ENCODE data around the gene COBL.

Gene COBL

DNA sequence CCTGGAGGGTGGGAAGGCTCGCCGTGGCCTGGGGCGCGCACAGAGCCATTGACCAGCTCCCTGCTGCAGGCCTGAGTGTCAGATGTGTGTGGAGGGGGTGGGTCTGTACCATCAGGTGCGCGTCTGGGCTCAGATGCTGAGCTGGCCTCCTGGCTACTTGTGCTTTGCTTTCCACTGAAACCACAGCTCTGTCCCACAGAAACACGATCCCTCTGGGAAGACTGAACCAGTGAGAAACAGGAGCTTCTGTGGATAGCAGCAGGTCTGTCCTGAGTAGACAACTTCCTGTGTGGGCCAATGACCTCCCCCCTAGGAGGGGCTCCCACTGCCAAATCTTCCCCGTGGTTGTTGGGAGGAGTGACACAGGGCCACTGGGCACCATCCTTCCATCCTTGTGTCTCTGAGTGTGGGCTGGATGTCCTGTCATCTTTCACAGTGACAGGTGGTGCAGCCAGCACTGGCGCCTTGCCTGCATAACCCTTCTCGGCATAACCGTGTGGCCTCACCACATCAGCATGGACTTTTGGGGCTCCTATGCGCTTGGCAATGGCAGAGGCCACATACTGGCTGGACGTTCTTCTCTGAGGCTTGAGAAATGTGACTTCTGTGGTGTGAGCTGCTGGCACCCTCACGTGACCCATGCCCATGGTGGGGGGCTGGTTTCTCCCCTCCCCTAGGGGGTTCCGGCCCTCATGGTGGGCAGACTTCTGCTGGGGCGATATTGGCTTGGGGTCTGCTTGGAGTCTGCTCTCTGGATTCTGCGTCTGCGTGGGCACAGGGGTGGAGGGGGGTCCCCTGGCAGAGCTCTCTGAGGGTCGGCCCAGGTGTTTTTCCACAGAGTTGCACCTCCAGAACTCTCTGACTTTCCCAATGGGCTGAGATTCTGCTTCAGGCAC is 288.4 kb downstream of the COBL start:
- no peak for DNase-seq

DNA sequence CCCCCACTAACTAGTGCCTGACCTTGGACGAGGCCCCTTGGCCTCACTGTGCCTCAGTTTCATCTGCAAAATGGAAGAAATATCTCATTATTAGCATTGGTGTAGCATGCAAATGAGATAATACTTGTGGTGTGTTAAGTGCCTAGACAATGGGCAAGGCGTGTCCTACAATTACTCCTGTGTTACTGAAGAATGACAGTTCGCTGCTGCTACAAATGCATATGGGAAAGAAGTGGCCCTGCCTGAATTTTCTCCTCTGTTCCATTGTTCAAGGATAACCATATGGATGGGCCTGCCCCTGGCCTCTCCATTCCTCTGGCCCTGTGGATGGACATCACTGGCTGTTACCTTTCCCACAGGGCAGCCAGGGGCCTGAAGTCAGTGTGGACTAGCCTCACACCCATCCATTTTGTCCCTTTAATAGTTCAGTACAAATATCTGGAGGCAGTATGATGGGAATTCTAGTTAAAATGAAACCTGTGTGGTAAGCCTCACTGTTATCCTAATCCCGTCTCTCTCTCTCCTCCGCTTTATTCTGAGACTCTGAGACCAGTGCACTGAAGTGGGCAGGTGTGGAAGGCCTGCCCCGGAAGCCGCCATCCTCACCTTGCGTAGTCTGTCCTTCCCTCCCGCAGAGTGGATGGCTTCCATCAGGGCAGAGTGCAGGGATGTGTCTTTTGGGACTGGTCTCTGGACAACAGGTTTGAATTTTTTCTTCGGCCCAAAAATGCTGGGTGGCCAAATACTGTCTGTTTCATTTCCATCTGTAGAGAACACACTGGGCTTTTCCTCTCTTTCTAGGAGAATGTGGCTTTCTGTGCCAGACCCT is 289.3 kb downstream of the COBL start:
- DNase-seq: no peak

DNA sequence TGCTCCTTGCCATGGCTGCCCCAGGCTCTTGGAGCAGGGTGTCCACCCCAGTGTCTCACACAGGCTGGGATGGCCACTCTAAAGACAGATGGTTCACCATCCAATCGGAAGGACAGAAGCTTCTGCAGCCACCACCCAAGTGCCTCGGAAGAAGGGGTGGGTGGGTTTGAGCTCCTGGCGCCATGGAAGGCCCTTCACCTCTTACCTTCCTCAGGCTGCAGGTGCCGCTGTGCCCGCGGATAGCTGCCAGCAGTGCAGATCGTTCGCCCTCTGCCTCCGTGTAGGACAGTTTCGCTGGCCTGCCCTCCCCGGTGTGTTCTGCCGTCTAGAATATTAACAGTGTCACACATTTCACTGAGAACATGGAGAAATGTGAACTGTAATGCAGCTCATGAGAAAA is 290.3 kb downstream of the COBL start:
- DNase-seq: no peak

GRCh38 chr7:51025668-51026067 is 290.9 kb downstream of the COBL start:
- no peak for DNase-seq

- DNase-seq: no peak
Measured at GRCh38 chr7:51024867-51025266, 291.7 kb downstream of the COBL start.

DNA sequence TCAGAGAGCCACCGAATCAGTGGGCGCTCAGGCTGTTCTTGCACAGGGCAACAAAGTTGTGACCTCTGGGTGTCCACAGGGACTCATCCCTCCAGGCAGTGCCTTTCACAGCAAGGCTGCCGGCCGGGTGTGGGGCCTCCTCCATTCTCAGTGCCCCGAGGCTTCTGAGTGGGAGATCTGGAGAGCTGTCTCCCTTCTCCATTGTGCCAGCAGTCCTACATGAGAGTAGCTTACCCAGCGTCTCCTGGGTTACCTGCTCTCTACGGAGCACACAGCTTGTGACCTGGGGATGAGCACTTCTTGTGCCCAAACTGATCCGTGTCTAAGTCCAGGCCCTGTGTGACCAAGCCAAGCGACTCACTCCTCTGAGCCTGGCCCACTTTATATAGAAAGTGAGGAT is 293.1 kb downstream of the COBL start:
- DNase-seq: no peak

DNA sequence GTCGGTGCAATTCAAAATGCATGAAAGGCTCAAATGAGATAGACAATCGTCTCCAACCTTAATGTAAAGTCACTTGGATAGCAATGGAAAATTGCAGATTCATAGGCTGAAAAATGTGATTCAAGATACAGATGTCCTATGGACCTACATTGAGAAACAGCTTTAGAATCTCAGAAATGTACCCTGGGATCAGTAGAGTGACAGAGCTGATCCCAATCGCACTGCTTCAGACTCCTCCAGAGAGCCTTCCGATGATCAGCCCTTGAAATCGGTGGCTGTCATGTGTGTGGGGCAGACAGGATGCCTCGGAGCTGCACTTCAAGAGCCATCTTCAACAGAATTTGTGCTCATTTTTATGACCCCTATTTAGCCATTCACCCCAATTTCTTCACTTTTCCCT is 293.8 kb downstream of the COBL start:
- DNase-seq: no peak

DNA sequence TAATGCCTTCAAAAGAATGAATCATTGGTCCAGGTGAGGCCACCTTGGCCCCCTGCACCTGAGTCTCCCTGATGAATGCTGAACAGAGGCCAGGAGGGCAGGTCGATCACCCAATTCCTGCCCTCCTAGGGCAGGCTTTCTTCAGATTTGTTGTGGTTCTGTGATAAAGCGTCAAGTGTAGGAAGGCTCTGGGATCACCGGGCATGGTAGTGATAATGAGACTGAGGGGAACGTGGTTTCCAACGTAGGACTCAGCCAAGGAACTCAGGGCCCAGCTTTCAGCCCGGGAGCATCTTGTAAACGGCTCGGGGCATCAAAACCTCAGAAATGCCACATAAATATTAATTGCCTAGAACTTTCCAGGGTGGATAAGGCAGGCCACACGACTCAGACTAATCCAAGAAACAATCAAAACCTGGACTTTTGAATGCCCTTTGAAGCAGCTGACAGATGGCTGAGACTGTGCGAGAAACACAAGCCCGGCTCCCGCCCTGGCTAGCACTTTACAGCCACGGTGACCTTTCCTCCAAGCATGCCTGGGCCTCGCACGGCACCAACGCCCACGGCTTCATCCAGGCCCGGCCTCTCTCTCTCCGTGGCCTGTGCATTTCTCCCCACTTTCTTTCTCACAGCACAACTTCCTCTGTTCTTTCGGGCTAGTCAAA is 294.6 kb downstream of the COBL start:
- DNase-seq: no peak

- DNase-seq: no peak
Measured at GRCh38 chr7:51020944-51021343, 295.7 kb downstream of the COBL start.

GRCh38 chr7:51019891-51020870 is 296.4 kb downstream of the COBL start:
- no peak for DNase-seq

GRCh38 chr7:51019191-51019844 is 297.3 kb downstream of the COBL start:
- no peak for DNase-seq

- DNase-seq: no peak
Measured at GRCh38 chr7:51017576-51018535, 298.8 kb downstream of the COBL start.

DNA sequence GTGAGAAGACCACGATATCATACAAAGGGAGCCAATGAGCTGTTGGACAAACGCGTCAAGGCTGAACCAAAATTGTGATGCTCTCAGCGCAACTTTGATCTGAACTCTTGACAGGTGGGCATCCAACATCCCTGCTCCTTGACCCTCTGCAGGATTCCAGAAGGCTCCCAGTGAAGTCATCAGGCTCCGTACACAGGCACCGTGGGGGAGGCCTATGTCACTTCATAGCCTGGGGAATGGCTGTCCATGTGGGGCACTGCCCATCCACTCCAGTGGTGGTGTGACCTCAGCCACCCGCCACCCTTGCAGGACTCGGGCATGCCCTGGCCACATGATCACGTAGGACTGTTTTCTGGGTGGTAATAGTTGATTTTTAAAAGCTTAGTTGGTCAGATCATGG is 300.1 kb downstream of the COBL start:
- DNase-seq: no peak

- no peak for DNase-seq
Measured at GRCh38 chr7:51015581-51015980, 301.0 kb downstream of the COBL start.

- no peak for DNase-seq
Measured at GRCh38 chr7:51014811-51015210, 301.8 kb downstream of the COBL start.

DNA sequence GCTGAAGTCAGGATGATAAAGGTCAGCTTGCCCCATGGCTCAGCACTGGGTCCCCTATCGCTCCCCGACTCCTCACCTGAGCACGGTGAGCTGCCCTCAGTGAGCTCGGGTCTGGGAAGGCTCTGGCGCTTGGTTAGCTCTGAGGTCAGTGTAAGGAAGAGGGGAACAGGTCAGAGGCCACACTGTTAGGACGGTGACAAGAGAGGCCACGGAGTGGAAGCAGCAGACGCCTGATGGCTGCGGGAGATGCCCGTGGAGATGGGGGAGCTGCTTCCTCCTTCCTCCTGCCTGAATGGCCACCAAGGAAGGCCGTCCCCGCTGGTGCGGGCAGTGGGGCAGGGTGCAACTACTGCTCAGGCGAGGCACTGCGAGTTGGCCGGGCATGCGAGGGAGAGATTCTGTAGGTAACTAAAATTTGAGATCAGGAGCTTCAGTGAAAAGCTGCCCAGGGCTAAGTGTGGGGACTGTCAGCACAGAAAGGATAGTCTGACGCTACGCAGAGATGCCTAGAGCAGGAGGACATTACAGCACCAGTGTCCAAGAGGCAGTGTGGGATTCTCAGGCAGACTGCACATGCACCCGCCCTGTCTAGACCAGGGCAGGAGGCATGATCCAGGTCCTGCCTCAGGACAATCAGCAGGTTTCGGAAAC is 302.6 kb downstream of the COBL start:
- DNase-seq: no peak

GRCh38 chr7:51013218-51013786 is 303.3 kb downstream of the COBL start:
- DNase-seq: no peak

DNA sequence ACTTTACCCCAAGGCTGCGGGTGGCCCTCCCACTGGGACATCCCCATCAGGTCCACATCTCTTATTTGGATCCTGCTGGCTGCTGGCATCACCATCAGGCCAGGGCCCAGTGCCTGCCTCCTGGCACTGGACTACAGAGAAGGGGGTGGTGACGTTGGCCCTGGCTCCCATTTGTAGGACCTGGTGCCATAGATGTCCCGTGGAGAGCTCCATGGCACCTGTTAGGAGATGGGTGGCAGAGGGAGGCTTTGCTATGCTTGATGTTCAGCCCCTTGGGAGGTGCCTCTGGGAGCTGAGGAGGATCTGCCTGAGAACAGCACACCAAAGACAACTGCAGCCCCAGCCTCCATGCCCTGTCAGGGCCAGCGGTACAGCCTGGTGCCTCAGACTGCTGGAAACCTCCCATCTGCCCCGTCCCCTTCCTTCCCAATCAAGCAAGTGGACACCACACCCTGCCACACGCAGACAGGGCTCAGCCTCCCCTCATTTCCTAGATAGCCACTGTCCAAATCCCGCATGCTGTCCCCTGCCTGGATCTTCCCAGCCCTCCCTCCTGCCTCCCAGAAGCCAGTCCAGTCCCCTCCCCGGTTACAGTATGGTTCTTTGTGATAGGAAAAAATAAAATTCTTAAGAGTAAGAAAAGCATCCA is 303.9 kb downstream of the COBL start:
- no peak for DNase-seq
